NCI-H510A (cell line): ENCODE measurements around the gene LHX4.

ENCODE experiments used
- DNase-seq: peaks from one replicate; lab custom pipeline; 2025; lab: John Stamatoyannopoulos, UW

LHX4 gene

GRCh38 chr1:180257486-180257885 is 27.4 kb downstream of the LHX4 start:
- DNase-seq = no peak

- no peak for DNase-seq
Measured at GRCh38 chr1:180258290-180258689, 28.2 kb downstream of the LHX4 start.

GRCh38 chr1:180258935-180259334 is 28.9 kb downstream of the LHX4 start:
- DNase-seq = no peak

- no peak for DNase-seq
Measured at GRCh38 chr1:180259431-180260338, 29.6 kb downstream of the LHX4 start.

- no peak for DNase-seq
Measured at GRCh38 chr1:180260541-180260940, 30.5 kb downstream of the LHX4 start.

GRCh38 chr1:180261030-180261429 is 31.0 kb downstream of the LHX4 start:
- no peak for DNase-seq

GRCh38 chr1:180261524-180262155 is 31.6 kb downstream of the LHX4 start:
- DNase-seq = no peak

- DNase-seq = no peak
Measured at GRCh38 chr1:180262628-180263488, 32.8 kb downstream of the LHX4 start.

- no peak for DNase-seq
Measured at GRCh38 chr1:180264595-180264994, 34.5 kb downstream of the LHX4 start.

GRCh38 chr1:180265201-180265600 is 35.1 kb downstream of the LHX4 start:
- no peak for DNase-seq

GRCh38 chr1:180265871-180266270 is 35.8 kb downstream of the LHX4 start:
- DNase-seq = no peak

- no peak for DNase-seq
Measured at GRCh38 chr1:180266275-180267210, 36.5 kb downstream of the LHX4 start.

- no peak for DNase-seq
Measured at GRCh38 chr1:180267211-180267561, 37.1 kb downstream of the LHX4 start.

GRCh38 chr1:180267761-180268555 is 37.9 kb downstream of the LHX4 start:
- no peak for DNase-seq

GRCh38 chr1:180268556-180269075 is 38.6 kb downstream of the LHX4 start:
- DNase-seq = no peak

- no peak for DNase-seq
Measured at GRCh38 chr1:180269645-180270529, 39.8 kb downstream of the LHX4 start.

- DNase-seq = no peak
Measured at GRCh38 chr1:180270530-180271271, 40.6 kb downstream of the LHX4 start.
